Left lung (tissue), 10 donors: ENCODE results near the gene SNX21. TPM values are rescaled to one million over a fixed set of nuclear protein-coding genes. Genes with fewer than 3 reads are reported as not detected.

Experiments
- ATAC-seq: fragments of 200-7000 bp; cut with Tn5 transposase; one replicate; pipeline ENCODE4 v1.9.1; 2020; ENCODE audit warnings: moderate library complexity
- DNase-seq, 4 donors: peaks; one replicate each; pipeline ENCODE4 v3.0.0-alpha.2; 2013 to 2020
- H3K27ac ChIP-seq, 2 donors: fragments of 200-600 bp; sonication (generic) in 1 of 2; one replicate each; pipeline versions ENCODE4 v1.5.0 to v1.8.0; 2020 to 2021
- H3K27me3 ChIP-seq, 2 donors: fragments of 200-600 bp; sonication (generic) in 1 of 2; one replicate each; pipeline versions ENCODE4 v1.5.0 to v1.8.0; 2020 to 2021
- H3K36me3 ChIP-seq, 2 donors: fragments of 200-600 bp; sonication (generic) in 1 of 2; one replicate each; pipeline versions ENCODE4 v1.5.0 to v1.8.0; 2020 to 2021
- H3K4me1 ChIP-seq, 2 donors: fragments of 200-600 bp; one replicate each; pipeline ENCODE4 v1.8.0; 2021
- H3K4me3 ChIP-seq, 2 donors: fragments of 200-600 bp; sonication (generic) in 1 of 2; one replicate each; pipeline versions ENCODE4 v1.5.0 to v1.8.0; 2020 to 2021; ENCODE audit warnings: mild to moderate bottlenecking in 1 of 2
- H3K9me3 ChIP-seq, 2 donors: fragments of 200-600 bp; sonication (generic) in 1 of 2; one replicate each; pipeline versions ENCODE4 v1.5.0 to v1.8.0; 2020 to 2021
- intact Hi-C, 2 donors: fragments of 100-400 bp; cut with DNase I; formaldehyde crosslinking; loops; one replicate each; pipeline versions ENCODE4 v1.11.2 to v1.14.2; 2022
- polyA plus RNA-seq, 6 donors: library from polyadenylated mRNA; unstranded; fragments of 120-200 nt; gene quantifications; one replicate each; pipeline ENCODE4 v1.2.1, GENCODE V29; 2013; ENCODE audit not compliant: insufficient read length in 6 of 6
- total RNA-seq, 2 donors: library from RNA; stranded (reverse); fragmentation: NEBNext Ultra II Directional; extraction: Animal tissue kit (Norgen Biotek cat#: 25700); gene quantifications; one replicate each; pipeline ENCODE4 v1.2.1, GENCODE V29; 2021
- TF ChIP-seq, protein P1 (sequence below), 2 donors: fragments of 200-600 bp; sonication (generic) in 1 of 2; IDR thresholded peaks; one replicate each; pipeline versions ENCODE4 v1.5.0 to v1.8.0; 2021; ENCODE audit warnings: antibody characterized with exemption in 2 of 2
- donor health status: DM: no; HTN: yes; CAD: no.
- donor health status: DM: no; HTN: no; CAD: no.

The SNX21 gene
- total and polyA plus RNA-seq, 8 donors, result 14.5 to 26.3 (median 18.7) TPM

DNA sequence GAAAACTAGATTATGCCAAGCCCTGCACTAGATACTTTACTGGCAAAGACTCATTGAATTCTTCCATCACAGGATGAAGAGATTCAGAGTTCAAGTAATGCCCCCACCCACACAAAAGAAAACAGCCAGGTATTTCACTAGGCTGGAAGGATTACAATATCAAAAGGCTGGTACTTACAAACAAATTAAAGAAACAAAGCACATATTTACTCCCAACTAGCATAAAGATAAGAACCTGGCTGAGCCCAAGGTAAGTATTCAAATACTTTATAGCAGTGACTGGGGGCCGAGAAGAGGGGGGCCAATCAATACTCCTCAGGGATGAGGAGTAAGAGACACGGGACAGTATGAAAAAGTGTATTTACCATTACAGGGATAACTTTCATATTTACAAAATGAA is 19.9 kb downstream of the SNX21 start:
- no peak for DNase-seq
- Histone ChIP-seq H3K27me3 (no peaks in the 10 kb centered on the region), H3K4me3 (no peak overlapping the region), H3K36me3 (peaks cover 0 to 42% of the 10 kb centered on the region in 2 donors), H3K9me3 (no peaks in the 10 kb centered on the region), H3K27ac (no peak overlapping the region), H3K4me1 (peaks cover 18 to 38% of the 10 kb centered on the region in 2 donors)
- TF ChIP-seq, protein P1, sequence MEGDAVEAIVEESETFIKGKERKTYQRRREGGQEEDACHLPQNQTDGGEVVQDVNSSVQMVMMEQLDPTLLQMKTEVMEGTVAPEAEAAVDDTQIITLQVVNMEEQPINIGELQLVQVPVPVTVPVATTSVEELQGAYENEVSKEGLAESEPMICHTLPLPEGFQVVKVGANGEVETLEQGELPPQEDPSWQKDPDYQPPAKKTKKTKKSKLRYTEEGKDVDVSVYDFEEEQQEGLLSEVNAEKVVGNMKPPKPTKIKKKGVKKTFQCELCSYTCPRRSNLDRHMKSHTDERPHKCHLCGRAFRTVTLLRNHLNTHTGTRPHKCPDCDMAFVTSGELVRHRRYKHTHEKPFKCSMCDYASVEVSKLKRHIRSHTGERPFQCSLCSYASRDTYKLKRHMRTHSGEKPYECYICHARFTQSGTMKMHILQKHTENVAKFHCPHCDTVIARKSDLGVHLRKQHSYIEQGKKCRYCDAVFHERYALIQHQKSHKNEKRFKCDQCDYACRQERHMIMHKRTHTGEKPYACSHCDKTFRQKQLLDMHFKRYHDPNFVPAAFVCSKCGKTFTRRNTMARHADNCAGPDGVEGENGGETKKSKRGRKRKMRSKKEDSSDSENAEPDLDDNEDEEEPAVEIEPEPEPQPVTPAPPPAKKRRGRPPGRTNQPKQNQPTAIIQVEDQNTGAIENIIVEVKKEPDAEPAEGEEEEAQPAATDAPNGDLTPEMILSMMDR (IDR thresholded peaks at IDR 0.05), result no peak
- intact Hi-C loops, result no loop called here
- no peak for ATAC-seq

DNA sequence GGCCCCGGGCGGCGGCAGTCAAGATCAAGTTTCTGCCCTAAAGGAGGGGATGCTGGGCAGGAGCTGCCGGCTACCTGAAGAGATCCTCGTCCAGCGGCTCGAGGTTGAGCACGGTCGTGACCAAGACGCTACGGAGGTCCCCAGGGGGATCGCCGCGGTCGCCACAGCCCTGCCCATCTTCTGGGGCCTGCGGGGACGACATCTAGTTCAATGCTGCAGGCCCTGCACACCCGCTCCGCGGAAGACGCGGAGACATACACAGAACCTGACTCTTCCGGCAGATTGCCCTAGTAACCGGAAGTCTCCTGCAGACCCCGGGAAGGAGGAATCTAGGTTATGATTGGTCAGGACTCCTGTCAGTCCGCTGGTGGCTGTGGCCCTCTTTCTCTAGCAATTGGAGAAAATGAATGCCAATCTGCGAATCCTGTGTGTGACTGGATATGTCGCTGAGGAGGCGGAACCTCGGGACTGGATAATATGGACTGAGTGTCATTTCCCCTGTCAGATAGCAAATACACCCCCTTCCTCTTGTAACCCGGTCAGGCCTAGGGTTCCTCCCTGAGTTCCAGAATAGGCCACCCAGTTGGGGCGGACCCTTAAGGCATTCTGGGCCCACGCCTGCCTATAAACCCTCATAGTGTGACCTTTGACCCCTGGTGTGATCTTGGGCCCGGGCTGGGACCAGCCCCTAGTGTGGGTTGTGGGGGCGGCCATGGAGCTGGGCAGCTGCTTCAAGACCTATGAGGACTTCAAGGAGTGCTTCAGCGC is 23.7 kb downstream of the SNX21 start, which contains the start of the genes ACOT8 and ZSWIM3:
Gene ACOT8, minus strand, starts transcription at position 279 of the 768 bp plus-strand sequence. Its CDS starts 77 bp downstream, at position 202.
Gene ZSWIM3, plus strand, starts transcription at position 501 of the 768 bp plus-strand sequence. Its CDS starts 212 bp downstream, at position 713.
- peak; percentile 99 for ATAC-seq
- DNase-seq, result peak; percentile 85 to 100 (median 98)
- intact Hi-C loops, result no loop called here
- Histone ChIP-seq H3K4me3 (peak within 1 kb of the TSS; percentile 76 to 93), H3K9me3 (no peaks in the 10 kb centered on the region), H3K27ac (peak within 1 kb of the TSS; percentile 78 to 86), H3K4me1 (peaks cover 18 to 43% of the 10 kb centered on the region in 2 donors), H3K27me3 (no peaks in the 10 kb centered on the region), H3K36me3 (peaks cover 0 to 17% of the 10 kb centered on the region in 2 donors)
- TF ChIP-seq, protein P1 (IDR thresholded peaks at IDR 0.05), result no peak

DNA sequence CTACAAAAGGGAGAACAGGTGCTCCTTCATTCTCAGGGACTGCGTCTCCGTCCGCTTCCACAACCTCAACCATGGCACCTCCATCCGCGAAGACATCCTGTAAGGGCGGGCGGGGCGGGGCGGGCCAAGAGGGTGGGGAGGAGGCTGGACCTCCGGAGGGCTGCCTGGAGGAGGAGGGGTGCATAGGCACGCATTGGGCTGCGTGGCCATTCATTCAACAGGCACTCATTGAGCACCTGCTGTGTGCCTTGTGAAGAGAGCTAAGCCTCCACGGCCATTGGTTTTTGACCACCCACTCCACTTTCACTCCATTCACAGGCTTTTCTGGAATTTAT is 24.2 kb downstream of the SNX21 start:
- intact Hi-C loops, result no loop called here
- no peaks in the 10 kb centered on the region for H3K27me3 ChIP-seq

DNA sequence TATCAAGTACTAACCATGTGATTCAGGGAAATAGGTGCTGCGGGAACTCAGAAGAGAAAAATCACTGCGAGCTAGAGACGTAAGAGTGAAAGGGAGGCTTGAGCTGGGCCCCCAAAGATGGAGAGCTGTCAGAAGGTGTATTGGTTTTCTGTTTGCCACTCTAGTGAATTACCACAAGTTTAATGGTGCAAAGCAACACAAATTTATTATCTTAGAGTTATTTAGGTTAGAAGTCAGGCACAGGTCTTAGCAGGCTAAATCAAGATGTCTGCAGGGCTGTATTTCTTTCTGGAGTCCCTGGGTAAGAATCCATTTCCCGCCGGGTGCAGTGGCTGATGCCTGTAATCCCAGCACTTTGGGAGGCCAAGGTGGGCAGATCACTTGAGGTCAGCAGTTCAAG is 26.3 kb downstream of the SNX21 start:
- ATAC-seq (no peak), DNase-seq (no peak)
- no peaks in the 10 kb centered on the region for H3K27me3 ChIP-seq
- TF ChIP-seq, protein P1 (IDR thresholded peaks at IDR 0.05), result no peak
- H3K4me1 ChIP-seq, result peaks cover 18 to 38% of the 10 kb centered on the region in 2 donors
- H3K27ac ChIP-seq, result no peak overlapping the region
- no peaks in the 10 kb centered on the region for H3K9me3 ChIP-seq
- H3K4me3 ChIP-seq, result no peak overlapping the region
- intact Hi-C loops, result no loop called here
- no peaks in the 10 kb centered on the region for H3K36me3 ChIP-seq

More for the DNA sequence above, 24.2 kb downstream of the SNX21 start:
- TF ChIP-seq, protein P1 (IDR thresholded peaks at IDR 0.05), result no peak
- DNase-seq (no peak), ATAC-seq (peak; percentile 31)
- H3K36me3 ChIP-seq, result peaks cover 0 to 11% of the 10 kb centered on the region in 2 donors
- H3K4me1 ChIP-seq, result peaks cover 18 to 43% of the 10 kb centered on the region in 2 donors
- peak overlapping the region; percentile 78 to 86 for H3K27ac ChIP-seq
- peak overlapping the region; percentile 76 to 93 for H3K4me3 ChIP-seq
- no peaks in the 10 kb centered on the region for H3K9me3 ChIP-seq

DNA sequence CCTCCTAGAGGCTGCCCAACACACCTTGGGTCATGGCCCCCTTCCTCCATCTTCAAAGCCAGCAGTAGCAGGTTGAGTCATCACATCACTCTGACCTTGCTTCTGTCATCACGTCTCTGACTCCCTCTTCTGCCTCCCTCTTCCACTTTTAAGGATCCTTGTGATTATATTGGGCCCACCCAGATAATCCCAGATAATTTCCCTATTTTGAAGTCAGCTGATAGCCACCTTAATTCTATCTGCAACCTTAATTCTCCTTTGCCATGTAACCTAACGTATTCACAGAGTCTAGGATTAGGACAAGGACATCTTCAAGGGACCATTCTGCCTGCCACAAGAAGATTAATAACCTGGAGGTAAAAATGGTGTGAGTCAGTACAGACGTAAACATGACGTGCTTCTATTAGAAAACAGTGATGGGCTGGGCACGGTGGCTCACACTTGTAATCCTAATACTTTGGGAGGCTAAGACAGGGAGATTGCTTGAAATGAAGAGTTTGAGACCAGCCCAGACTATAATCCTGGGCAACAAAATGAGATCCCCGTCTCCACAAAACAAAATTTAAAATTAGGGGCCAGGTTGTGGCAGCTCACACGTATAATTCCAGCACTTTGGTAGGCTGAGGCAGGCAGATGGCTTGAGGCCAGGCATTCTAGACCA is 27.1 kb downstream of the SNX21 start:
- Histone ChIP-seq H3K27ac (no peak overlapping the region), H3K9me3 (no peaks in the 10 kb centered on the region), H3K27me3 (no peaks in the 10 kb centered on the region), H3K4me1 (peaks cover 17 to 31% of the 10 kb centered on the region in 2 donors), H3K4me3 (no peak overlapping the region), H3K36me3 (no peaks in the 10 kb centered on the region)
- TF ChIP-seq, protein P1 (IDR thresholded peaks at IDR 0.05), result no peak
- no peak for DNase-seq
- intact Hi-C loops, result no loop called here
- ATAC-seq, result no peak
